Right lobe of liver (tissue), 6 donors: ENCODE results near the gene ZRANB1. TPM values are rescaled to one million over a fixed set of nuclear protein-coding genes. Genes with fewer than 3 reads are reported as not detected.

Experiments
- ATAC-seq, 4 donors: fragments of 200-7000 bp; cut with Tn5 transposase; one replicate each; pipeline ENCODE4 v1.9.1; 2020; ENCODE audit warnings: mild to moderate bottlenecking in 4 of 4, moderate library complexity in 4 of 4
- DNase-seq, 3 donors: peaks; one replicate each; pipeline ENCODE4 v3.0.0-alpha.2; 2020
- H3K27ac ChIP-seq, 3 donors: fragments of 200-600 bp; one replicate each; pipeline ENCODE4 v1.8.0; 2022
- H3K27me3 ChIP-seq, 2 donors: fragments of 200-600 bp; one replicate each; pipeline ENCODE4 v1.8.0; 2022
- H3K36me3 ChIP-seq, 4 donors: fragments of 200-600 bp; sonication (generic) in 1 of 4; one replicate each; pipeline versions ENCODE4 v1.5.1 to v1.8.0; 2017 to 2022; ENCODE audit warnings: control low read depth in 1 of 4
- H3K4me1 ChIP-seq, 4 donors: fragments of 200-600 bp; sonication (generic) in 1 of 4; one replicate each; pipeline versions ENCODE4 v1.5.1 to v1.8.0; 2017 to 2022; ENCODE audit warnings: control low read depth in 1 of 4
- H3K4me3 ChIP-seq, 3 donors: fragments of 200-600 bp; one replicate each; pipeline ENCODE4 v1.8.0; 2022
- H3K9me3 ChIP-seq, 4 donors: fragments of 200-600 bp; sonication (generic) in 1 of 4; one replicate each; pipeline versions ENCODE4 v1.5.1 to v1.8.0; 2017 to 2022; ENCODE audit warnings: control low read depth in 1 of 4
- POLR2A ChIP-seq: fragments of 450-650 bp; IDR thresholded peaks from one replicate; pipeline ENCODE4 v1.6.1; 2017; ENCODE audit warnings: antibody characterized with exemption, mild to moderate bottlenecking
- WGBS: methylation state at CpG from one replicate; pipeline ENCODE4 v1.1.6; 2018; ENCODE audit warnings: low coverage, low lambda C conversion rate; ENCODE audit not compliant: insufficient coverage; ENCODE audit errors: missing lambda C conversion rate; 5-methylcytosine and 5-hydroxymethylcytosine counted together
- intact Hi-C, 2 donors: fragments of 100-400 bp; cut with DNase I; formaldehyde crosslinking; loops; one replicate each; pipeline versions ENCODE4 v1.11.2 to v1.14.1; 2022
- microRNA-seq, 2 donors: library from miRNA; unstranded; fragments of <30 nt; microRNA quantifications; one replicate each; pipeline ENCODE4, GENCODE V29; 2019 to 2020
- small RNA-seq, 2 experiments: library from RNA; depleted of rRNA; stranded (forward); fragments of <200 nt; gene quantifications; one replicate each; pipeline ENCODE3, GENCODE V24; 2016
- total RNA-seq, 6 experiments: library from RNA; depleted of rRNA in 2 of 6; stranded (reverse); fragments of >200 nt in 2 of 6; fragmentation: NEBNext Ultra II Directional in 3 of 6; extraction: Animal tissue kit (Norgen Biotek cat#: 25700) in 3 of 6; gene quantifications; one replicate each; pipeline versions ENCODE4 v1.1.0 to v1.2.4, GENCODE V29; 2016 to 2023
- TF ChIP-seq, protein P1 (sequence below), 4 donors: fragments of 200-600 bp in 3 of 4; fragments of 450-650 bp in 1 of 4; IDR thresholded peaks; one replicate each; pipeline versions ENCODE4 v1.5.1 to v1.8.0; 2016 to 2022; ENCODE audit warnings: antibody characterized with exemption in 4 of 4, mild to moderate bottlenecking in 2 of 4
- donor health status: DM: no; HTN: yes; CAD: no.
- donor health status: DM: no; HTN: no; CAD: no.
- donor health status: DM: no; HTN: no; CAD: no.
- donor health status: DM: no; HTN: yes; CAD: no.
- donor health status: DM: no; HTN: yes; CAD: no.

The ZRANB1 gene
- total RNA-seq, 6 experiments from 2014 or later, result 8.6 to 17.6 (median 11.6) TPM

DNA sequence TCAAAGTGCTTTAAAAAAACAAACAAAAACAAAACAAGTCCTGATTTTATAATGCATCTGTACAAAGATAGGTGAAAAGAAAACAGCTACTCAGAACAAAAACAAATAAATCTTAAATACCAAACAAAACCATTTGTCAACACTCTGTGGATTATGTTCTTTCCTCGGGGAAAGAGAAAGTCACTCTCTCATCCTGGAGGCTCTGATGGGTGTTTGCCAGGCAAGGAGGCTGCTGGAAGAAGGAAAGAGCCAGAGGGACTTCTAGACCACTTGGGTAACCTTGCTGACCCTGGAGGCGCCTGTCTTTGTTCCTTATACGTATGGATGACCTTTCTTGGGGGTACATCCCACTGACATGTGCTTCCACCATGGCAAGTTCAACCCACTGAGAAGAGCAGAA, 92.8 kb downstream of the ZRANB1 start:
- no peaks in the 10 kb centered on the region for H3K36me3 ChIP-seq
- ATAC-seq (no peak), DNase-seq (no peak)
- intact Hi-C loops, result no loop called here
- no peaks in the 10 kb centered on the region for H3K9me3 ChIP-seq
- no peak for TF ChIP-seq POLR2A
- no peak overlapping the region for H3K4me3 ChIP-seq
- no peaks in the 10 kb centered on the region for H3K27me3 ChIP-seq
- H3K4me1 ChIP-seq, result peaks cover 0 to 4% (median 0%) of the 10 kb centered on the region in 4 donors
- WGBS, result 27% methylated on average over 1 of the region's 3 CpGs
- H3K27ac ChIP-seq, result no peak overlapping the region

DNA sequence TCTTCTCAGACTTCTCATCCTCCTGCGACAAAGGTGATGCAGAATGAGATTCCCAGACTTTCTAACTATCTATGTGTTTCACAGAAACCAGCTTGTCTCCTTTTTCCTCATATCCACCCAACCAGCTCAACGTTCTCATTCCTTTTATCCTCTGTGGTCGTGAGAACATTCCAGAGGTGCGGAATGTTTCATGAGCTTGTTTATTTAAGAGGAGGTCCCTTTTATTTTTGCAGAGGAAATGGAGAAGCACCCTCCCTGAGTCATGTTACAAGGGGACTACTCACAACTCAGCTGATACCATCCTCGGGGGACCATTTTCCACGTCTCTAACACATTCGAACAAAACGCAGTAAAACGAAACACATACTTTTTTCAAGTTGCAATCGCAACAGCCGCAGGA, 93.2 kb downstream of the ZRANB1 start:
- Histone ChIP-seq H3K36me3 (no peaks in the 10 kb centered on the region), H3K27ac (no peak overlapping the region), H3K4me3 (no peak overlapping the region), H3K4me1 (peaks cover 0 to 4% (median 0%) of the 10 kb centered on the region in 4 donors), H3K27me3 (no peaks in the 10 kb centered on the region), H3K9me3 (no peaks in the 10 kb centered on the region)
- no peak for DNase-seq
- WGBS, result 74% methylated on average over 11 of the region's 11 CpGs
- intact Hi-C loops, result no loop called here
- TF ChIP-seq, protein P1, sequence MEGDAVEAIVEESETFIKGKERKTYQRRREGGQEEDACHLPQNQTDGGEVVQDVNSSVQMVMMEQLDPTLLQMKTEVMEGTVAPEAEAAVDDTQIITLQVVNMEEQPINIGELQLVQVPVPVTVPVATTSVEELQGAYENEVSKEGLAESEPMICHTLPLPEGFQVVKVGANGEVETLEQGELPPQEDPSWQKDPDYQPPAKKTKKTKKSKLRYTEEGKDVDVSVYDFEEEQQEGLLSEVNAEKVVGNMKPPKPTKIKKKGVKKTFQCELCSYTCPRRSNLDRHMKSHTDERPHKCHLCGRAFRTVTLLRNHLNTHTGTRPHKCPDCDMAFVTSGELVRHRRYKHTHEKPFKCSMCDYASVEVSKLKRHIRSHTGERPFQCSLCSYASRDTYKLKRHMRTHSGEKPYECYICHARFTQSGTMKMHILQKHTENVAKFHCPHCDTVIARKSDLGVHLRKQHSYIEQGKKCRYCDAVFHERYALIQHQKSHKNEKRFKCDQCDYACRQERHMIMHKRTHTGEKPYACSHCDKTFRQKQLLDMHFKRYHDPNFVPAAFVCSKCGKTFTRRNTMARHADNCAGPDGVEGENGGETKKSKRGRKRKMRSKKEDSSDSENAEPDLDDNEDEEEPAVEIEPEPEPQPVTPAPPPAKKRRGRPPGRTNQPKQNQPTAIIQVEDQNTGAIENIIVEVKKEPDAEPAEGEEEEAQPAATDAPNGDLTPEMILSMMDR (IDR thresholded peaks at IDR 0.05), result no peak
- TF ChIP-seq POLR2A, result no peak
- no peak for ATAC-seq

DNA sequence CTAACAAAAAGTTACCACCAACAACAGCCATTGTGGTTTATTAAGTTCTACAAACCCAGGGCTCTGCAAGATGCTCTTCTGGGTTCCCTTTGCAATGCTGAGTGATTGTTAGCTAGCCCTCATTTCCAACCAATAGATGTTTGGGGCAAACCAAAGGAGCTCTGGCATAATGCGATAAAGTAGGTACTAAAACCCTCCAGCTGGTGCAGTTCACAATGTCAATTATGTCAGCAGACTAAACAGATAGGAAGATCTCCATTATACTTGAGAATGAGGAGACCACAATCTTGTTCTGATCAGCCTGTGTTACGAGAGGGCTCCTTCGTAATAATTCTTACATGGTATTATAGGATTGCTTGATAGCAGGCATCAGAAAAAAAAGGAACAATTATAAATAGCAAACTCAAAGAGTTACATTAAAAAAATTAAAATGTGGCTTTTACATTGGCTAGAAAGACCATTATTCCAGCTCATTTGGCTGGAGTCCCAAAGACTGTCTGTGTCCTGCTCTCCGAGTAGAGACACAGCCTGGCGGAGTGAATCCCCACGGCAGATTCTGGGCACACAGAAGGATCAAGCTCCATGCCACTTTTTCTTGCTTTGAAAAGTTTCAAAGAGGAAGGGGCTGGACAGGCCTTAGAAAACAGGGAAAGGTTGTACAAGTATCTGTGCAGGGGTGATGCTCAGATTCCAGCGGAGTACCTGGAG, 93.8 kb downstream of the ZRANB1 start:
- ATAC-seq (no peak), DNase-seq (no peak)
- H3K27me3 ChIP-seq, result no peaks in the 10 kb centered on the region
- 82% methylated on average over 7 of the region's 7 CpGs for WGBS
- TF ChIP-seq POLR2A, result no peak
- TF ChIP-seq, protein P1 (IDR thresholded peaks at IDR 0.05), result no peak
- no peaks in the 10 kb centered on the region for H3K9me3 ChIP-seq
- no peak overlapping the region for H3K4me3 ChIP-seq
- no peaks in the 10 kb centered on the region for H3K36me3 ChIP-seq
- peaks cover 0 to 4% (median 0%) of the 10 kb centered on the region in 4 donors for H3K4me1 ChIP-seq
- intact Hi-C loops, result no loop called here
- H3K27ac ChIP-seq, result no peak overlapping the region

DNA sequence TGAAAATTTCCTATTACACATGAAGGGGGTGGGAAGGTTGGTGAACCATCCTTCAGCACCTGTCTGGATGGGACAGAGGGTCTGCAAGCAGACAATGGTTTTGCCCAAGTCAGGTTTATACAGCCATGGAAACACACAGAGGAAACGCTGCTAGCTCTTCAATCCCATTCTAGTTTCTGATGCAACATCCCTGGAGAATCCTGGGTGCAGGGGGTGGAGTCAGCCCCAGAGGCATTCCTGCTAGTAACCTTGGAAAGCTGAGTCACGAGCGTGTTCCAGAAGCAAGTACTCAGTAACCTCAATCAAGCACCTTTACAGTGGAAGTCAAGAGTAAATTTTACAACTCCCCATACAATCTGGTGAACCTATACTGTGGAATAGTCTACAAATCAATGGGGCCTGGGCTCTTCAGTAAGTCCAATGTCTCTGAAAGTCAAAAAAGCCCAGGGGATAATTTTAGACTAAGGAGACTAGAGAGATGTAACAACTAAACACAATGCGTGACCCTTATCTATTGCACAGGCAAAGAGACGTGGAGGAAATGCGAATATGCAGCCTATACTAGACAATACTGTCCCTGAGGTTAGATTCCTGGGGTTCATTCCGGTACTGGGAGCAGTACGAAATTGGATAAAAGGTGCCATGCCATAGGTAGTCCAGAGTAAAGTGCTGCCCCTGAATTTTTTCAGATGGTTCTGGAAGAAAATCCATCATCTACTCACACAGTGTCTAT, 95.4 kb downstream of the ZRANB1 start:
- ATAC-seq (peak in 1 of 4 donors; percentile 36), DNase-seq (no peak)
- H3K4me3 ChIP-seq, result no peak overlapping the region
- H3K9me3 ChIP-seq, result no peaks in the 10 kb centered on the region
- no peaks in the 10 kb centered on the region for H3K36me3 ChIP-seq
- H3K27me3 ChIP-seq, result no peaks in the 10 kb centered on the region
- intact Hi-C loops, result no loop called here
- H3K27ac ChIP-seq, result no peak overlapping the region
- 50% methylated on average over 4 of the region's 8 CpGs for WGBS
- no peak for TF ChIP-seq POLR2A
- TF ChIP-seq, protein P1 (IDR thresholded peaks at IDR 0.05), result no peak
- peaks cover 0 to 4% (median 0%) of the 10 kb centered on the region in 4 donors for H3K4me1 ChIP-seq

Small RNAs within 50 kb of the gene (microRNA-seq; reads per million reads assigned to microRNA genes)
- 0 reads per million in 2 donors for gene MIR4296

Small RNAs within 50 kb of the gene (small RNA-seq; reads per million reads assigned to genes)
- gene MIR4296, result 0 reads per million in 2 experiments

Other genes with a start within 250 kb of the ZRANB1 start
- 10 to 100 TPM in 1 of 6 experiments, 1 to 10 TPM in 5; 4.4 to 10.8 (median 4.8) TPM for gene FAM53B, start 197.7 kb upstream of the ZRANB1 start, total RNA-seq
- 1 to 10 TPM; 5.3 to 7.9 (median 7.4) TPM for gene EEF1AKMT2, start 150.2 kb upstream of the ZRANB1 start, total RNA-seq
- 1 to 10 TPM; 7.1 to 8.1 (median 7.7) TPM for gene ABRAXAS2, start 140.3 kb upstream of the ZRANB1 start, total RNA-seq
- gene CTBP2, start 218.4 kb downstream of the ZRANB1 start, total RNA-seq, result 1 to 10 TPM; 3.2 to 8.2 (median 5.4) TPM